Activated B cell treated with CpG ODN at 0.5 μM for 24 hours (primary cell): ENCODE data around the gene FOXN1. TPM values are rescaled to one million over a fixed set of nuclear protein-coding genes. Genes with fewer than 3 reads are reported as not detected.

Experiments
- ATAC-seq: fragments of 200-7000 bp; cut with Tn5 transposase; one replicate; pipeline ENCODE4 v1.10.0; 2021; ENCODE audit warnings: low read depth, mild to moderate bottlenecking, moderate library complexity
- CTCF ChIA-PET: fragments of 350-600 bp; sonication (Branson Sonifier 250); formaldehyde crosslinking; loops from one replicate; lab custom pipeline; 2021; ENCODE audit warnings: antibody characterized with exemption; lab: Charles Lee
- POLR2A ChIA-PET: fragments of 350-600 bp; sonication (Branson Sonifier 250); formaldehyde crosslinking; loops from one replicate; lab custom pipeline; 2021; ENCODE audit warnings: antibody characterized with exemption; lab: Charles Lee
- DNase-seq: peaks from one replicate; pipeline ENCODE4 v3.0.0; 2022
- H3K27ac Mint-ChIP-seq: one replicate; pipeline ENCODE4 v1.8.0; 2020; ENCODE audit warnings: mixed read lengths
- H3K27me3 Mint-ChIP-seq: one replicate; pipeline ENCODE4 v1.8.0; 2021; ENCODE audit warnings: mixed read lengths
- H3K36me3 Mint-ChIP-seq: one replicate; pipeline ENCODE4 v1.8.0; 2021; ENCODE audit warnings: low read depth, mixed read lengths
- H3K4me1 Mint-ChIP-seq: one replicate; pipeline ENCODE4 v1.8.0; 2021; ENCODE audit warnings: mixed read lengths
- H3K4me3 Mint-ChIP-seq: one replicate; pipeline ENCODE4 v1.8.0; 2020; ENCODE audit warnings: mild to moderate bottlenecking, mixed read lengths
- H3K9me3 Mint-ChIP-seq: one replicate; pipeline ENCODE4 v1.8.0; 2020; ENCODE audit warnings: mixed read lengths
- CTCF ChIP-seq: fragments of 200-600 bp; IDR thresholded peaks from one replicate; pipeline ENCODE4 v1.8.0; 2022; ENCODE audit warnings: antibody characterized with exemption, mild to moderate bottlenecking
- intact Hi-C: fragments of 100-400 bp; cut with micrococcal nuclease; formaldehyde crosslinking; loops from one replicate; pipeline ENCODE4 v1.15.1; 2024
- total RNA-seq: library from RNA; stranded (reverse); gene quantifications from 2 replicates; pipeline ENCODE4 v1.2.3, GENCODE V29; 2022

Gene FOXN1
- total RNA-seq, 1 donor from 2014 or later: not detected

GRCh38 chr17:28506763-28507487, 777 bp downstream of the FOXN1 start:
- ChIA-PET CTCF (no interaction called here), POLR2A (no interaction called here)
- ATAC-seq: no peak
- no peak overlapping the region for H3K4me3 Mint-ChIP-seq
- H3K36me3 Mint-ChIP-seq: no peaks in the 10 kb centered on the region
- H3K4me1 Mint-ChIP-seq: peaks cover 4% of the 10 kb centered on the region
- H3K27ac Mint-ChIP-seq: no peak overlapping the region
- H3K9me3 Mint-ChIP-seq: no peaks in the 10 kb centered on the region
- intact Hi-C loops: no loop called here
- H3K27me3 Mint-ChIP-seq: peaks cover 24% of the 10 kb centered on the region
- no peak for DNase-seq
- no peak for TF ChIP-seq CTCF

- Mint-ChIP-seq H3K36me3 (no peaks in the 10 kb centered on the region), H3K27me3 (peaks cover 24% of the 10 kb centered on the region), H3K4me3 (no peak overlapping the region), H3K4me1 (no peaks in the 10 kb centered on the region), H3K27ac (no peak overlapping the region), H3K9me3 (no peaks in the 10 kb centered on the region)
- ChIA-PET CTCF (no interaction called here), POLR2A (no interaction called here)
- TF ChIP-seq CTCF: no peak
- ATAC-seq (no peak), DNase-seq (no peak)
- intact Hi-C loops: no loop called here
Observed at GRCh38 chr17:28507567-28508203, 1.5 kb downstream of the FOXN1 start.

GRCh38 chr17:28508211-28508724, 2.1 kb downstream of the FOXN1 start:
- CTCF ChIA-PET: no interaction called here
- no peak overlapping the region for H3K4me3 Mint-ChIP-seq
- no peak for TF ChIP-seq CTCF
- H3K4me1 Mint-ChIP-seq: no peaks in the 10 kb centered on the region
- POLR2A ChIA-PET: no interaction called here
- DNase-seq: no peak
- peaks cover 24% of the 10 kb centered on the region for H3K27me3 Mint-ChIP-seq
- intact Hi-C loops: no loop called here
- no peak overlapping the region for H3K27ac Mint-ChIP-seq
- H3K9me3 Mint-ChIP-seq: no peaks in the 10 kb centered on the region
- no peaks in the 10 kb centered on the region for H3K36me3 Mint-ChIP-seq
- ATAC-seq: no peak

- no peaks in the 10 kb centered on the region for H3K36me3 Mint-ChIP-seq
- peaks cover 24% of the 10 kb centered on the region for H3K27me3 Mint-ChIP-seq
- no peak overlapping the region for H3K27ac Mint-ChIP-seq
- H3K4me1 Mint-ChIP-seq: no peaks in the 10 kb centered on the region
- no peaks in the 10 kb centered on the region for H3K9me3 Mint-ChIP-seq
- CTCF ChIA-PET: no interaction called here
- intact Hi-C loops: no loop called here
- no peak overlapping the region for H3K4me3 Mint-ChIP-seq
- POLR2A ChIA-PET: interaction anchor here (1.2 kb wide), 1 partner anchor 9 kb away, joined by 3 read pairs; no protein-coding TSS in a partner anchor
- DNase-seq (no peak), ATAC-seq (no peak)
- no peak for TF ChIP-seq CTCF
Observed at GRCh38 chr17:28509789-28510188, 3.6 kb downstream of the FOXN1 start.

- ChIA-PET POLR2A (interaction anchor here (0.5 kb wide), 1 partner anchor 1193 kb away, joined by 3 read pairs; no protein-coding TSS in a partner anchor), CTCF (no interaction called here)
- no peak overlapping the region for H3K4me3 Mint-ChIP-seq
- no peaks in the 10 kb centered on the region for H3K9me3 Mint-ChIP-seq
- no peak for ATAC-seq
- TF ChIP-seq CTCF: no peak
- DNase-seq: no peak
- no peak overlapping the region for H3K27ac Mint-ChIP-seq
- H3K27me3 Mint-ChIP-seq: peaks cover 17% of the 10 kb centered on the region
- H3K36me3 Mint-ChIP-seq: no peaks in the 10 kb centered on the region
- intact Hi-C loops: no loop called here
- H3K4me1 Mint-ChIP-seq: no peaks in the 10 kb centered on the region
Observed at GRCh38 chr17:28511858-28512461, 5.8 kb downstream of the FOXN1 start.
